Panc1 (cell line): ENCODE data around the gene DDX1. TPM values are rescaled to one million over a fixed set of nuclear protein-coding genes. Genes with fewer than 3 reads are reported as not detected.

Experiments
- ATAC-seq: fragments of 200-7000 bp; cut with Tn5 transposase; 2 replicates; pipeline ENCODE4 v1.9.1; 2020; ENCODE audit warnings: mild to moderate bottlenecking, moderate library complexity
- BruUV-seq: library from RNA; stranded (reverse); fragments of 400-500 nt; replicated peaks from 2 replicates; lab custom pipeline; 2021; lab: Mats Ljungman, UMichigan
- CTCF ChIA-PET: fragments of 300-600 bp; sonication (Branson Sonifier 250); formaldehyde crosslinking; loops from one replicate; lab custom pipeline; 2022; ENCODE audit warnings: antibody characterized with exemption; lab: Charles Lee
- POLR2A ChIA-PET: fragments of 300-600 bp; sonication (Branson Sonifier 250); formaldehyde crosslinking; loops from one replicate; lab custom pipeline; 2022; ENCODE audit warnings: antibody characterized with exemption; lab: Charles Lee
- DNase-seq: peaks from one replicate; pipeline ENCODE4 v3.0.0-alpha.2; 2010; ENCODE audit warnings: low read depth, low spot score
- H3K27ac ChIP-seq: 2 replicates; pipeline ENCODE4 v1.5.1; 2011; ENCODE audit warnings: mild to moderate bottlenecking, low read length, inconsistent platforms
- H3K27me3 ChIP-seq: fragments of 200-500 bp; sonication (Bioruptor generic); 2 replicates; pipeline ENCODE4 v1.6.0; 2014; ENCODE audit warnings: low read length, inconsistent platforms; ENCODE audit not compliant: control insufficient read depth, insufficient read depth
- H3K36me3 ChIP-seq: fragments of 200-500 bp; sonication (Bioruptor generic); 2 replicates; pipeline ENCODE4 v1.5.1; 2014; ENCODE audit warnings: inconsistent platforms, mild to moderate bottlenecking, low read length, moderate library complexity; ENCODE audit not compliant: control insufficient read depth, insufficient read depth
- H3K4me1 ChIP-seq: 2 replicates; pipeline ENCODE4 v1.5.1; 2011; ENCODE audit warnings: inconsistent platforms, mild to moderate bottlenecking, low read length, moderate library complexity; ENCODE audit not compliant: control insufficient read depth, insufficient read depth
- H3K4me3 ChIP-seq, 2 experiments: 2 replicates each; pipeline ENCODE4 v1.5.1; 2011 to 2012; ENCODE audit warnings: low read depth in 2 of 2, low read length in 2 of 2, mild to moderate bottlenecking in 2 of 2, inconsistent platforms in 1 of 2, moderate library complexity in 1 of 2
- H3K9me3 ChIP-seq: fragments of 200-500 bp; sonication (Bioruptor generic); 2 replicates; pipeline ENCODE4 v1.5.1; 2014; ENCODE audit warnings: low read depth, mild to moderate bottlenecking, inconsistent platforms, low read length, moderate library complexity; ENCODE audit not compliant: control insufficient read depth, insufficient read depth
- CTCF ChIP-seq: fragments of 450-650 bp; IDR thresholded peaks from 2 replicates; pipeline ENCODE4 v1.5.1; 2017; ENCODE audit warnings: mild to moderate bottlenecking
- POLR2AphosphoS5 ChIP-seq: IDR thresholded peaks from 2 replicates; pipeline ENCODE4 v1.6.1; 2012; ENCODE audit warnings: mild to moderate bottlenecking, low read depth, low read length, moderate library complexity
- REST ChIP-seq, 2 experiments: IDR thresholded peaks; 2 replicates each; pipeline ENCODE4 v1.6.1; 2011 to 2012; ENCODE audit warnings: low read depth in 2 of 2, control low read depth in 1 of 2, low read length in 1 of 2, mild to moderate bottlenecking in 1 of 2, moderate library complexity in 1 of 2; ENCODE audit not compliant: insufficient read depth in 1 of 2
- SIN3A ChIP-seq: IDR thresholded peaks from 2 replicates; pipeline ENCODE4 v1.6.1; 2012; ENCODE audit warnings: low read depth, mild to moderate bottlenecking, low read length, moderate library complexity, borderline replicate concordance; ENCODE audit not compliant: insufficient read depth
- TCF7L2 ChIP-seq: IDR thresholded peaks from 2 replicates; pipeline ENCODE4 v1.6.1; 2011; ENCODE audit warnings: mild to moderate bottlenecking, low read depth, low read length, inconsistent platforms
- in situ Hi-C: cut with HindIII; loops from 2 replicates; pipeline ENCODE4 v1.10.0; 2016; ENCODE audit warnings: low sequenced_read_pairs, low pct_unique_long_range_greater_than_20kb
- intact Hi-C: fragments of 100-400 bp; cut with micrococcal nuclease; formaldehyde crosslinking; loops from one replicate; pipeline ENCODE4 v1.10.0; 2022; ENCODE audit not compliant: unreplicated experiment
- total RNA-seq: library from RNA; stranded (reverse); gene quantifications from one replicate; pipeline ENCODE4 v1.2.1, GENCODE V29; 2021; ENCODE audit not compliant: unreplicated experiment

The DDX1 gene
- total RNA-seq, 1 experiment from 2014 or later, result 102 TPM

- intact Hi-C loops (no loop called here), in situ Hi-C loops (no loop called here)
- CTCF ChIA-PET, result no interaction called here
- H3K27ac ChIP-seq, result no peak overlapping the region
- H3K4me3 ChIP-seq, result no peak overlapping the region
- peaks cover 80% of the 10 kb centered on the region for H3K36me3 ChIP-seq
- no peak for TF ChIP-seq REST (IDR thresholded peaks at IDR 0.05; ENCODE audit: insufficient read depth in 1 of 2, low read depth in 2 of 2, low read length in 1 of 2)
- no TSS peak for BruUV-seq
- no peak for ATAC-seq
- POLR2A ChIA-PET, result interaction anchor here (0.6 kb wide), 1 partner anchor 10 kb away, joined by 3 read pairs; the partner anchor contains the start of gene DDX1
- H3K4me1 ChIP-seq, result no peaks in the 10 kb centered on the region
- no peak for DNase-seq
- H3K9me3 ChIP-seq, result no peaks in the 10 kb centered on the region
- no peaks in the 10 kb centered on the region for H3K27me3 ChIP-seq
Observed at GRCh38 chr2:15601681-15602080, 10.0 kb downstream of the DDX1 start.

GRCh38 chr2:15602393-15602792 lies 10.7 kb downstream of the DDX1 start:
- no TSS peak for BruUV-seq

More at GRCh38 chr2:15602393-15602792, 10.7 kb downstream of the DDX1 start:
- ATAC-seq (no peak), DNase-seq (no peak)
- Histone ChIP-seq H3K36me3 (peaks cover 79% of the 10 kb centered on the region), H3K4me1 (no peaks in the 10 kb centered on the region), H3K27ac (no peak overlapping the region), H3K9me3 (no peaks in the 10 kb centered on the region), H3K27me3 (no peaks in the 10 kb centered on the region), H3K4me3 (no peak overlapping the region)
- CTCF ChIA-PET, result no interaction called here
- in situ Hi-C loops (no loop called here), intact Hi-C loops (no loop called here)
- POLR2A ChIA-PET, result no interaction called here
- TF ChIP-seq TCF7L2, result no peak
- TF ChIP-seq CTCF, result no peak
- TF ChIP-seq POLR2AphosphoS5, result no peak
- no peak for TF ChIP-seq SIN3A
- no peak for TF ChIP-seq REST (IDR thresholded peaks at IDR 0.05; ENCODE audit: insufficient read depth in 1 of 2, low read depth in 2 of 2, low read length in 1 of 2)
